ENCODE data around the gene FMNL2. TPM values are rescaled to one million over a fixed set of nuclear protein-coding genes. Genes with fewer than 3 reads are reported as not detected.

The FMNL2 gene
- total and polyA plus RNA-seq, 12 donors, result 3.3 to 16.0 (median 4.5) TPM

- H3K27me3 ChIP-seq, result no peaks in the 10 kb centered on the region
- 78 to 80% methylated on average over 2 of the region's 2 CpGs for WGBS, 2 donors
- peaks cover 0 to 15% (median 3%) of the 10 kb centered on the region in 9 donors for H3K4me1 ChIP-seq
Measured at GRCh38 chr2:152376385-152376784, 41.4 kb downstream of the FMNL2 start.

GRCh38 chr2:152376968-152377367 lies 42.0 kb downstream of the FMNL2 start:
- Histone ChIP-seq H3K9me3 (no peaks in the 10 kb centered on the region), H3K27me3 (no peaks in the 10 kb centered on the region), H3K4me3 (no peak overlapping the region), H3K36me3 (no peaks in the 10 kb centered on the region), H3K4me1 (peaks cover 0 to 20% (median 4%) of the 10 kb centered on the region in 9 donors), H3K27ac (no peak overlapping the region)
- TF ChIP-seq CTCF (IDR thresholded peaks at IDR 0.05), result no peak
- DNase-seq, result no peak
- intact Hi-C loops (cut with DNase I), result no loop called here
- 84 to 89% methylated on average over 1 of the region's 1 CpG for WGBS, 2 donors
- no peak for ATAC-seq

More at GRCh38 chr2:152376385-152376784, 41.4 kb downstream of the FMNL2 start:
- TF ChIP-seq CTCF (IDR thresholded peaks at IDR 0.05), result no peak
- intact Hi-C loops (cut with DNase I), result no loop called here
- no peak overlapping the region for H3K27ac ChIP-seq
- ATAC-seq, result no peak
- DNase-seq, result no peak
- no peaks in the 10 kb centered on the region for H3K9me3 ChIP-seq
- no peak overlapping the region for H3K4me3 ChIP-seq
- H3K36me3 ChIP-seq, result no peaks in the 10 kb centered on the region

GRCh38 chr2:152379089-152379488 lies 44.1 kb downstream of the FMNL2 start:
- Histone ChIP-seq H3K36me3 (no peaks in the 10 kb centered on the region), H3K27me3 (no peaks in the 10 kb centered on the region), H3K27ac (no peak overlapping the region), H3K4me1 (peaks cover 0 to 14% (median 0%) of the 10 kb centered on the region in 9 donors), H3K4me3 (no peak overlapping the region), H3K9me3 (no peaks in the 10 kb centered on the region)
- DNase-seq, result no peak
- ATAC-seq, result no peak
- intact Hi-C loops (cut with DNase I), result no loop called here
- TF ChIP-seq CTCF (IDR thresholded peaks at IDR 0.05), result no peak
- 71 to 92% methylated on average over 4 of the region's 4 CpGs for WGBS, 2 donors

GRCh38 chr2:152380261-152381055 lies 45.5 kb downstream of the FMNL2 start:
- DNase-seq (no peak), ATAC-seq (no peak)
- H3K4me3 ChIP-seq, result no peak overlapping the region
- H3K27me3 ChIP-seq, result no peaks in the 10 kb centered on the region
- 74 to 87% methylated on average over 5 of the region's 5 CpGs for WGBS, 2 donors
- peaks cover 0 to 14% (median 0%) of the 10 kb centered on the region in 9 donors for H3K4me1 ChIP-seq
- H3K27ac ChIP-seq, result no peak overlapping the region
- intact Hi-C loops (cut with DNase I), result no loop called here
- no peaks in the 10 kb centered on the region for H3K9me3 ChIP-seq
- no peaks in the 10 kb centered on the region for H3K36me3 ChIP-seq
- no peak for TF ChIP-seq CTCF (IDR thresholded peaks at IDR 0.05)
